NCI-H345 (cell line): Measurements from ENCODE around the gene APBA2.

Source experiments
- DNase-seq: peaks from one replicate; lab custom pipeline; 2025; lab: John Stamatoyannopoulos, UW

APBA2 gene

GRCh38 chr15:29086001-29086400 lies 200.2 kb downstream of the APBA2 start:
- DNase-seq: no peak

GRCh38 chr15:29086891-29087290 lies 201.1 kb downstream of the APBA2 start:
- DNase-seq: no peak

- DNase-seq: no peak
These were observed 201.9 kb downstream of the APBA2 start for GRCh38 chr15:29087521-29088285.

- no peak for DNase-seq
These were observed 202.9 kb downstream of the APBA2 start for GRCh38 chr15:29088666-29089065.

GRCh38 chr15:29089731-29090616 lies 204.2 kb downstream of the APBA2 start:
- DNase-seq: no peak

GRCh38 chr15:29090617-29091466 lies 205.1 kb downstream of the APBA2 start:
- DNase-seq: no peak

- DNase-seq: no peak
These were observed 205.9 kb downstream of the APBA2 start for GRCh38 chr15:29091666-29092065.

- DNase-seq: no peak
These were observed 206.7 kb downstream of the APBA2 start for GRCh38 chr15:29092376-29093064.

- no peak for DNase-seq
These were observed 207.3 kb downstream of the APBA2 start for GRCh38 chr15:29093065-29093435.

DNA sequence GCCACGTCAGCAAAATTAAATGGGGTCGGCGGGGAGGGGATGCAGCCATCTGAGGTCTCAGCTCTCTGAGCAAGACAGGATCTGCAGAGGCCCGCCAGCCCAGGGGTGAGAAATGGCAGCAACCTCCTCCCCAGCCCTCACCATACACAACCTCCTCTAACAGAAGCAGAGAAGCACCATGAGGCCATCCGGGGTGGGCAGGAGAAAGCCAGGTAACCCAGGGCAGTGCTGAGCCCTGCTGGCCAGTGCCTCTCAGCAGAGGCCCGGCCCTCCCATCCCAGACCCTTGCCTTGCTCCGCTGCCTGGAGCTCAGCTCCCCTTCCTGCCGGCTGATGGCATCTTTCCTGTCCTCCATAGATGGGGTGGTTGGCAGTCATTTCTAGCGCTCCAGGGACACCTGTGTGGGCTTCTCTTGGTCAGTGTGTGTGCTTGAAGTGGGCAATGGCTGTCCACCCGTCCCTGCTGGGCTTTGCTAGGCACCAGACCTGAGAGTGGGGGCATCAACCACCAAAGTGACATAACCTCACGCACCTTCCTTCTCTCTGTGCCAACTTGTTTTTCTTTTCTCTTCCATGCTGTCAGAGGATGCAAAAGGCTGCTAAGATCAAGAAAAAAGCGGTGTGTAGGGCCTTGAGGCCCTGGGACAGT lies 208.0 kb downstream of the APBA2 start:
- DNase-seq: no peak

DNA sequence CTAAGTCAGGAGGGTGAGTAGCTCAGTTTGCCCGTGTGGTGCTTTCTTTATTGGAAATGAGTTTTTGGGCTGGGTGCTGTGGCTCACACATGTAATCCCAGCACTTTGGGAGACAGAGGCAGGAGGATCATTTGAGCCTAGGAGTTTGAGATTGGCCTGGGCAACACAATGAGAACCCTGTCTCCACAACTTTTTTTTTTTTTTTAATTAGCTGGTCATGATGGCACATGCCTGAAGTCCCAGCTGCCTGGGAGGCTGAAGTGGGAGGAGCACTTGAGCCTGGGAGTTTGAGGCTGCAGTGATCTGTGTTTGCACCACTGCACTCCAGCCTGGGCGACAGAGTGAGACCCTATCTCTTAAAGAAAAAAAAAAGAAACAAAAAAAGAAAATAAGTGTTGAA lies 208.9 kb downstream of the APBA2 start:
- peak; percentile 44 for DNase-seq

GRCh38 chr15:29095746-29096145 lies 210.0 kb downstream of the APBA2 start:
- no peak for DNase-seq

- no peak for DNase-seq
These were observed 211.4 kb downstream of the APBA2 start for GRCh38 chr15:29097168-29097567.

- DNase-seq: peak; percentile 13
These were observed 212.2 kb downstream of the APBA2 start for GRCh38 chr15:29097971-29098370.

DNA sequence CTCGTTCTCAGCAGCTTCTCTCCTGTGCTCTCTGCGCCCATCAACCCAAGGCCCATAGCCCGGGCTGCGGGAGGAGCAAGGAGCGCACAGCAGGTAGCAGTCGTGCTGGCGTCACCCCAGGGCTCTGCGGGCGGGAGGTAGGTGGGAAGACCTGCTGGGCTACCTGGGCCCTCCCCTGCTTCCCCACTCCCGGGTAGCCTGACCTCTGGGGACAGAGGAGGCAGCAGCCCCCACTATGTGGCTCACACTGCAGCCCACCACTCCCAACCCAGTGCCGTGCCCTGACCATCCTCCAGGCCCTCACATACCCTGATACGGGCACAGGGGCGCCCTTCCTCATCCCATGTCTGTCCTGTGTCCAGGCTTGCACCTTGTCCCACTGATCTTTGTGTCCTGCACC lies 212.9 kb downstream of the APBA2 start:
- DNase-seq: no peak

GRCh38 chr15:29099131-29099880 lies 213.5 kb downstream of the APBA2 start:
- no peak for DNase-seq

DNA sequence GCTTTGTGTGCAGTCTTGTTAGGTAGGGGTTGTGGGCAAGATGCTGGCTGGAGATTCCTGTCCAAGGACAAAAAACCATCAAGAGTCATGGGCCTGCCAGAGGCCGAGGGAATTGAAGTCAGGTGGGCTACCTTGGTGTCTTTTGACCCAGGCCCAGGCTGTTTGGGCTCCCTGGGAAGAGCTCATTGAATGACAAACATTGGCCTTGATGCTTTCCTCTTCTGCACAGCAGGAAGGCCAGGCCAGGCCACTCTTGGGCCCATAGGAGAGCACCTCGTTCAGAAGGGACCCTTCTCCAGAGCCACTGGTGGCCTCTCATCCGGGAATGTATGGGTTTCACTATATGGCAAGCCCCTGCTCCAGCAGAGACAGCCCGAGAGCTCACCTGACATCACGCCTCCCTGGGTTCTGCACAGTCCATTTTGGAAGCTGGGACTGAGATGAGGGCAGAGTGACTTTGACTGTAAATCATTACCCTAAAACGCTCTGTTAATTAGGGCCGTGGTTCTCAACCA lies 214.8 kb downstream of the APBA2 start:
- no peak for DNase-seq

DNA sequence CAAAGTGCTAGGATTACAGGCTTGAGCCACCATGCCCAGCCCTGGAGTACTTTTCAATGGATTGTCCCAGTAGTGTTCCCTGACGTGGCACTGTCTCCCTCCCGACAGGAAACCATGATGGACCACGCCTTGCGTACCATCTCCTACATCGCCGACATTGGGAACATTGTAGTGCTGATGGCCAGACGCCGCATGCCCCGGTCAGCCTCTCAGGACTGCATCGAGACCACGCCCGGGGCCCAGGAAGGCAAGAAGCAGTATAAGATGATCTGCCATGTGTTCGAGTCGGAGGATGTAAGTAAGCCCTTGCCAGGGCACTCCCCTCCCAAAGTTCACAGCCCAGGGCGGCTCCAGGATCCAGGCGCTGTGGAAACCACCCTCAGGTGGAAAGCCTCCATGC lies 215.7 kb downstream of the APBA2 start:
- no peak for DNase-seq

- peak; percentile 20 for DNase-seq
These were observed 216.5 kb downstream of the APBA2 start for GRCh38 chr15:29102173-29102794.
